Raji (cell line): ENCODE results near the gene ATP6V0D1.

Source experiments
- POLR2A ChIP-seq: IDR thresholded peaks from 2 replicates; pipeline ENCODE4 v1.6.1; 2011; ENCODE audit warnings: low read depth, low read length, control low read depth; ENCODE audit not compliant: insufficient read depth

ATP6V0D1 gene

GRCh38 chr16:67445126-67445426 lies 35.9 kb downstream of the ATP6V0D1 start:
- TF ChIP-seq POLR2A = no peak

- no peak for TF ChIP-seq POLR2A
Measured at GRCh38 chr16:67444259-67445125, 36.5 kb downstream of the ATP6V0D1 start.

- no peak for TF ChIP-seq POLR2A
Measured at GRCh38 chr16:67443265-67443664, 37.7 kb downstream of the ATP6V0D1 start.

- no peak for TF ChIP-seq POLR2A
Measured at GRCh38 chr16:67442581-67443255, 38.2 kb downstream of the ATP6V0D1 start.

GRCh38 chr16:67441907-67442306 lies 39.0 kb downstream of the ATP6V0D1 start:
- TF ChIP-seq POLR2A = no peak

GRCh38 chr16:67441271-67441753 lies 39.6 kb downstream of the ATP6V0D1 start:
- TF ChIP-seq POLR2A = no peak

GRCh38 chr16:67438824-67439393 lies 42.0 kb downstream of the ATP6V0D1 start:
- no peak for TF ChIP-seq POLR2A

GRCh38 chr16:67438098-67438791 lies 42.7 kb downstream of the ATP6V0D1 start:
- TF ChIP-seq POLR2A = no peak

- no peak for TF ChIP-seq POLR2A
Measured at GRCh38 chr16:67437513-67437912, 43.4 kb downstream of the ATP6V0D1 start.

- no peak for TF ChIP-seq POLR2A
Measured at GRCh38 chr16:67436640-67437193, 44.2 kb downstream of the ATP6V0D1 start.

GRCh38 chr16:67435758-67436164 lies 45.2 kb downstream of the ATP6V0D1 start:
- TF ChIP-seq POLR2A = no peak

- no peak for TF ChIP-seq POLR2A
Measured at GRCh38 chr16:67433131-67433719, 47.7 kb downstream of the ATP6V0D1 start.

- no peak for TF ChIP-seq POLR2A
Measured at GRCh38 chr16:67432506-67432890, 48.5 kb downstream of the ATP6V0D1 start.

- no peak for TF ChIP-seq POLR2A
Measured at GRCh38 chr16:67431775-67432505, 49.0 kb downstream of the ATP6V0D1 start.
